GM19455 (cell line): ENCODE results near the gene ARHGEF37.
A peak's percentile ranks its signal among the peaks of the same experiment; 100 is the strongest.
"Not testable (repeated sequence)": the region's sequence is repeated elsewhere in the genome, so short reads cannot be mapped to it uniquely, and the experiment has no call there.

Experiments used
- ATAC-seq: cut with Tn5 transposase; IDR thresholded peaks from one replicate; pipeline ENCODE4 v1.9.1; 2021; ENCODE audit not compliant: unreplicated experiment

The ARHGEF37 gene

DNA sequence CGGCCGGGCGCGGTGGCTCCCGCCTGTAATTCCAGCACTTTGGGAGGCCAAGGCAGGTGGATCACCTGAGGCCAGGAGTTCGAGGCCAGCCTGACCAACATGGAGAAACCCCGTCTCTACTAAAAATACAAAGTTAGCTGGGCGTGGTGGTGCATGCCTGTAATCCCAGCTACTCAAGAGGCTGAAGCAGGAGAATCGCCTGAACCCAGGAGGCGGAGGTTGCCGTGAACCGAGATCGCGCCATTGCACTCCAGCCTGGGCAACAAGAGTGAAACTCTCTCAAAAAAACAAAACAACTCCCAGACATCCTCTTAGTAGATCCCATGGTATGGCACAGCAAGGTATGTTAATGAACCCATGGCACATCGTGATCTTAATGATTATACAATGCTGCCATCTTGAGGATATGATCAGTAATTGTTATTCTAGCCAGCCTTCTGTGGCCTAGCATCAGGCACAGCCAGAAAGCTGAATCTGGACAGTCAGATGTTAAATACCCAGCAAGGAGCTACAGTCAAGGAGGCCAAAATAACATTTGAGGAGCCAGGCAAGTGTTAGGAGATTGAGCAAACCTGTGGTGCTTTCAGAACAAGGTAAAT lies 16.7 kb upstream of the ARHGEF37 start:
- peak; percentile 88 for ATAC-seq

DNA sequence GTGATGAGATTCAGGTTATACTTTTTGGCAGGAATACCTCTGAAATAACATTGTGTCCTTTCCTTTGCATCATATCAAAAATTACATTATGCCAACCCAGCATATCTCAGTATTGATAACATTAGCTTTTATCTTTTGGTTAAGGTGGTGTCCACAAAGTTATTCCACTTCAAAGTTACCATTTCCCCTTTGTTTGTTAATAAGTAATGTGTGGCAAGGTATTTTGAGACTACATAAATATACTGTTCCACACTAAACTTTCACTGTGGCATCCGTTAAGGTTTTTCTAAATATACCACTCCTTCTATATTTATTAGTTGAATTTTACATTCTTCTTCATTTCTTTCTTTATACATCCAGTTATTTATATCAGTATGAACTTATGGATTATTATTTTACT lies 14.1 kb upstream of the ARHGEF37 start:
- no peak for ATAC-seq

DNA sequence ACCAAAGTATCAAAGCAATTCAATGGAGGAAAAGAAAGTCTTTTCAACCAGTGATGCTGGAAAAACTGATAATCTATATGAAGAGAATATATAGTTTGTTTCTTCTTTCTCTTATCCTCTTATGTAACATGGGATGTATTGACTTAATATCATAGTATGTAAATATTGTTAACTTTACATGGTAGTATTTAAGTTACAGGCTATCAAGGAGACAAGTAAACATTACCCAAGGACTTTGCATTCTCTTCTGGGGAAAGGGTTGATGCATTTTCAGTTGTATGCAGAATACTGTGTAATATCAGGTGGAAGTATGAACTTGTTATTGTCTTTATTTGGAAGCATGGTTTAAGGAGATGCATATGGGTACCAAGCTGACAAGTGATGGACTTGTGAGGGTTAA lies 9.1 kb upstream of the ARHGEF37 start:
- no peak for ATAC-seq

DNA sequence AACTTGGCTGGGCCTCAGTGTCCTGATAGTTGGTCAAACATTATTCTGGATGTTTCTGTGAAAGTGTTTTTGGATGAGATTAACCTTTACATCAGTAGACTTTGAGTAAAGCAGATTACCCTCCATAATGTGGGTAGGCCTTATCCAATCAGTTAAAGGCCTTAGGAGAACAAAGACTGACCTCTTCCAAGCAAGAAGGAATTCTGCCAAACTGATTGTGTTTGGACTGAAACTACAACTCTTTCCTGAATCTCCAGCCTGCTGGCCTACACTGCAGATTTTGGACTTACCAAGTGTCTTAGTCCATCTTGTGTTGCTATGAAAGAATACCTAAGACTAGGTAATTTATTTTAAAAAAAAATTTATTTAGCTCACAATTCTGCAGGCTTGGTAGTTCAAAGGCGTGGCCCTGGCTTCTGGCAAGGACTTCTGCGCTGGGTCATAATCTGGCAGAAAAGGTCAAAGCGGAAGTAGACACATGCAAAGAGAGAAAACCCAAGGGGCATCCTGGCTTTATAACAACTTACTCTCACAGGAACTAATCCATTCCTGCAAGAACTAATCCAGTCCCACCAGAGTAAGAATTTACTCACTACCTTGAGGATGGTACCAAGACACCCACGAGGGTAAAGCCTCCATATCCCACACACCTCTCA lies 8.6 kb upstream of the ARHGEF37 start:
- ATAC-seq: no peak

DNA sequence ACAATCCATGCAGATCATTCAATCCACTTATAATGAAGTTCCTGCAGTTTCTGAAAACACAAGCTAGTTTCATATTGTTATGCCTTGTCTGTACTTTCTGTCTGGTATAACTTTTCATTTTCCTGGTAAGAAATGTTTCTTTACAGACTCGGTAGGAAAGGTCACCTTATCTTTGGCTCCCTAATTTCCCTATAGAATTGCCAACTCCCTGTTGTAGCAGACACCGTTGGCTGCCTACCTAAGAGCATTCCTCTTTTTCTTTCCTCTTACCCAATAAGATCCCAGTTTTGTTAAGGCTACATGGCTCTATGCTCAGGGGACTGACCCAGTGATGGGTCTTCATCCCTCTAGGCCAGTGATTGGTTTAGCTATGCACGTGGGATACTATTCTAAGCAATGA lies 6.2 kb upstream of the ARHGEF37 start:
- no peak for ATAC-seq

DNA sequence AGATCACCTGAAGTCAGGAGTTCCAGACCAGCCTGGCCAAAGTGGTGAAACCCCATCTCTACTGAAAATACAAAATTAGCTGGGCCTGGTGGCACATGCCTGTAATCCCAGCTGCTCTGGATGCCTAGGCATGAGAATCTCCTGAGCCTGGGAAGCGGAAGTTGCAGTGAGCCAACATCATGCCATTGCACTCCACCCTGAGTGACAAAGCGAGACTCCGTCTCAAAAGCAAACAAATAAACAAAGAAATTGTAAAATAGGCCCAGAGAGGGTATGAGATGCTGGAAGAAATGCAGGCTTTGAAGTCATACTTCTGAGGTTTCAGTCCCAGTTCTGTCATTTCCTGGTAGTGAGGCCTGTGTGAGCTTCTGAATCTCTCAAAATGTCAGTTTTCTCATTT lies 5.3 kb upstream of the ARHGEF37 start:
- no peak for ATAC-seq

DNA sequence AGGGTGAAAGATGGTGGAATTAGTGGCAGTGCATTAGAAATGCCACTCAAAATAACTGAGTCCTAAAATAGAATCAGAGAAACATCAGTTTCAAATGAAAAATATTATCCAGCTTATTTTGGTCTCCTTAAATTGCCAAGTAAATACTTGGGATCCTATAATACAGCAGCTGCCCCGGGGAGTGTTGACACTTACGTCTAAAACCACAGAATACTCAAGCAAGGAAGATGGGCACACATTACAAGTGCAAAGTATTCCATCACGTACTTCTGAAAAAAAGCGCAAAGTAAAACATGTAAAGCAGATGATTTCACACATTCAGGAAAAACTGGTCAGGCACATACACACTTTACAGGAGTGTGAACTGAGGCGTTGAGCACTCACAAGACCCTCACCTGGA lies 2.4 kb upstream of the ARHGEF37 start:
- no peak for ATAC-seq

DNA sequence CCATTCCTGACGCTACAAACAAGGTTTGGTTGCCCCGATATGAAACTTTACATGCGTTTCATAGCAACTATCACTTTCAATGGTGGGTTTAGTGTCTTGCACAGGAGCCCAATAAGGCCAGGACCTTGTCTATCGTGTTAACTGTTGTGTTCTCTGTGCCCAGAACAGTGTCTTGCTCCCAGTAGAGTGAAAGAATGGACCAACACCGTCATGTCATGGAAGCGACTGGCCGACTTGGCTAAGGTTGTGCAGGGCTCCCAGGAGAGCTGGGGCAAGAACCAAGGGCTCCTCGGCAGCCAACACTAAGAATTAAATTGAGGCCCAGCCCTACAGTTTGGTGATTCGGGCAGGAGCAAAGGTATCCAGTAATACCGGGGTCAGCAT lies 498 bp upstream of the ARHGEF37 start:
- no peak for ATAC-seq

DNA sequence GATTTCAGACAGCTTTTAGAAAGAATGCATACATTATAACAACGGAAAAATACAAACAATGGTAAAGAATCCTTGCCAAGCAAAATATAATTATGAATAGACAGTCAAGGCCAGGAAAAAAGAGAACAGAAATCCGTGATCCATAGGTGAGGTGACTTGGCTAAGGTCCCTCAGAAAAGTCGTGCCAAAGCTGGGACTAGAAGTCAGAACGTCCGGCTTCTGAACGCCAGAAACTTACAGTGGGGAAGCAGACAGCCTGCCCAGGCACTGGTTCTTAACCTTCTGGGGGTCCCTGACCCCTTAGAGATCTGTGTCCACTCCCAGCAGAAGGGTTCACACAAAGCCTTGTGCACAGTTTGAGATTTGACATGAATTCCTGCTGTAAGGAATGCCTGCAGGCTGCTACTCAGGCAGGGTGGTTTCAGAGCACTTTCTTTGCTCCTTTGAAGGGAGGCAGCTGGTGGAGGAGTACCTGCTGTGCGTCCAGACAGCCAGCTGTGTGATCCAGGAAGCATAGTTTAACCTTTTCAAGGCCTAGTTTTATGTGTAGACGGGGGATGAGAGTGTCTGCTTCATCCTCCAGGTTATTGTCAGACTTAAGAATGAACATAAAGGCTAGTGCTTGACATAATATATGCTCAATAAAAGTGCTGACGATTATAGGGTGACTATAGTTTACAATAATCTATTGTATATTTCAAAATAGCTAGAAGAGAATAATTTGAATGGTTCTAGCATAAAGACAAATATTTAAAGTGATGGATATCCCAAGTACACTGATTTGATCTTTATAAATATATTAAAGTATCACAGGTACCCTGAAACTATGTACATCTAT lies 852 bp downstream of the ARHGEF37 start:
- no peak for ATAC-seq

DNA sequence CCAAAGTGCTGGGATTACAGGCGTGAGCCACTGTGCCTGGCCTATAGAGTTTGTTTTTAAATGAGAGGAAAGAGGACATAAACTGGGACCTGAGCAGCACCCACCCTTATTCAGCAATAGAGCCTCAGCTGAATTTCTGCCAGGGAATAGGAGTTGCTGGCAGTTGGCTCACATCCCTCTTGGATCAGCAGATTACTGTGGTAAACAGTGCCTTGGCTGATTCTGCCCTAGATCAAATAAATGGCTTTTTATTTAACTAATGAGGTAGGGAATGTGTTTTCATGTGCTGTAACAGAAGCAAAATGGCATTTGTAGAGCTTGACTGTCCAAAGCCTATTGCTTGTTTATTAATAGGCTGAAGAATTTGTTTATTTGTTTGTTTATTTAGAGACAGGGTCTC lies 2.1 kb downstream of the ARHGEF37 start:
- no peak for ATAC-seq

DNA sequence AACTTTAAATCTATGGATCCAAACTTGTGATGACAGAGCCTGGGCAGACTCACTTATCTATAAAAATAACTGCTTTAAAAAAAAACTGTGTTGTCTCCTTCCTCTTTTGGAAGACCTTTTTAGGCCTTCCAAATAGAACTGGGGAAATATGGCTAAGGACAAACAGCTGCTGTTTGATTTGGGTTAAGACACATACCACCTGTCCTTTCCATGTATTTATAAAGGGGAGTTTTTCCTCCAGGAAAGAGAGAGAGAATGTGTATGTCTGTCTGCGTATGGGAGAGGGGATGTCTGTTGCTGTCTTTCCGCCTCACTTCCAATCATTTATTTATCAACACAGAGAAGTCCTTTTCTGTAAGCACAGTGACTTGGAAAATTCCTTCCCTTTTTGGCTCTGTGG lies 2.8 kb downstream of the ARHGEF37 start:
- ATAC-seq: no peak

DNA sequence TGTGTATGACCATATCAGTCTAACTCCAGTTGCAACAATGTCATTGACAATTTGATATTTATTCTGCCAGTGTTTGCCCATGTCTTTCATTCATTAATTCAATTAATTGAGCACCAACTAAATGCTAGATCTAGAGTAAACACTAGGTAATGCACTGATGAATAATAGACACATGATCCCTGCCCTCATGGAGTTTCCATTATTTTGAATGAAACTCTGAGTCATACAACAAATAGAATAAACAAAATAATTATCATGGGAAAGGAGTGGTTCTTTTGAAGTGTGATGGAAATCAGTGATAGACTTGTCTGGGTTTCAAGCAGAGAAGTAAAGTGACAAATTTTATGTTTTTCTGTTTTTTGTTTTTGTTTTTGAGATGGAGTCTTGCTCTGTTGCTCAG lies 4.6 kb downstream of the ARHGEF37 start:
- no peak for ATAC-seq

DNA sequence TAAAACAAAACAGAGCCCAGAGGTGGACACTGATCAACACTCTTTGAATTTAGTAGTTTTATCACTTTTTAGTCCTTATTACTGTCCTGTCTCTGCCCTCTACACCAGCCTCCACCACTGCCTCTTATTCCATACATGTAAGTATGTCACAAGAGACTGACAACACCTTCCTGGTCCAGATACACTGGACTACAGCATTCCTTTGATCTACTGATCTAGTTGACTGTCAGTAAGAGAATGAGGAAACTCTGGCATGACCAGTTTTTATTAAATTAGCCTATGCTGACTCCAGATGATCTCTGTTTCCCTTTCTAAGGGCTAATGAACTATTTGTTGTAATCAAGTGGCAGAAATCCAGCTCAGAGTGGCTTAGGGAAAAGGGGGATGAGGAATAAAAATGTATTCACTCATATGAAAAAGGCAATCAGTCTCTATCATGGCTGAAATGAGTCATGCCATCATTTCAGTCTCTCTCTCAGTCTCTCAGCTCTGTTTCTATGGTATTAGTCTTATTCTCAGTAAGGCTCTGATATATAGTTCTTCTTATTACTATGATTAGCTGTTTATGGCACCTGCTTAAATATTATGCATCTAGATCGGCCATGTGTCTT lies 5.5 kb downstream of the ARHGEF37 start:
- no peak for ATAC-seq

DNA sequence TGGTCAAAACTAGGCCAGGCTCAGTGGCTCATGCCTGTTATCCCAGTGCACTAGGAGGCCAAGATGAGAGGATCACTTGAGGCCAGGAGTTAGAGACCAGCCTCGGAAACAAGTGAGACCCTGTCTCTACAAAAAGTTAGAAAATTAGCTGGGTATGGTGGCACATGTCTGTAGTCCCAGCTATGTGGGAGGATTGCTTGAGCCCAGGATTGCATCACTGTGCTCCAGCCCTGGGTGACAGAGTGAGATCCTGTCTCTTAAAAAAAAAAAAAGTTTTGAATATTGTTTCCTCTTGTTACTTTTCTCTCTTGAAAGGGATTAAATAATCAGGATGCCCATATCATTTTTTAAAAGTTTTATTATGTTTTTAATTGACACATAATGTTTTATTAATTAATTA lies 7.6 kb downstream of the ARHGEF37 start:
- ATAC-seq: no peak

DNA sequence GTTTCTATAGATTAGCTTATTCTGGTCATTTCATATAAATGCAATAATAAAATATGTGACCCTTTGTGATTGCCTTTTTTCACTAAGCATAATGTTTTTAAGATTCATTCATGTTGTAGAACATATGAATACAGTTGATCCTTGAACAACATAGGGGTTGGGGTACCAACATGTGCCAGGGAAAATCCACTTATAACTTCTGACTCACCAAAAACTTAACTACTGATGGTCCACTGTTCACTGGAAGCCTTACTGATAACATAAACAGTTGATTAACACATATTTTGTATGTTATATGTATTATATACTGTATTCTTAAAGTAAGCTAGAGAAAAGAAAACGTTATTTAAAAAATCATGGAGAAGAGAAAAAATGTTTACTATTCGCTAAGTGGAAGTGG lies 12.1 kb downstream of the ARHGEF37 start:
- ATAC-seq: no peak

DNA sequence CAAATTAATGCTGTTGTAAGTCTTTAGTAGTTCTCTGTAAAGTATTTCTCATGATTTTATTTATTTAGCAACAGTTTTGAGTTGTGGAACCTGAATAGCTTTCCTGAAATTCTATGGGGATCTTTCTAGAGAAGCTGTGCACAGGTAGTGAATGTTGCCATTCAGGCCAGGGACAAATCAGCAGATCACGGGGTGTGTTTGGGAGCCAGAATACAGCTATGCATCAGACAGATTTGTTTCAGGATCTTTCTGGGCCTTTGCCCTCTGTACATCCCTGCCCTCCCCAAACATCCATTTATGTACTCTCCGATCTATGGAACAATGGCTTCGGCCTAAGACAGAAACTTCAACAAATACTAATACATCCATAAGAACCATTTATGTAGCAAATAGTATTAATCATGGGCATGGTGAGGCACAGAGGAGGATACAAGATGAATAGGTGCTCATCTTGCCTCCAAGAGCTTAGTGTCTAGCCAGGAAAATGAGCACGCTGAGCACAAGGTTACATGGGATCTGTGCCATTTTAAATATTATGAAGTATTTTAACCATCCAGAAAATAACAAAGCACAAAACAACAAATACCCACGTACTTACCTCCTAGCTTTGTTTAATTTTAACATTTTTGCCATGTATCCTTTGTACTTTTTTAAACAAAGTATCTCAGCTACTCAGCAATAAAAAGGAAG lies 13.1 kb downstream of the ARHGEF37 start:
- ATAC-seq: no peak

DNA sequence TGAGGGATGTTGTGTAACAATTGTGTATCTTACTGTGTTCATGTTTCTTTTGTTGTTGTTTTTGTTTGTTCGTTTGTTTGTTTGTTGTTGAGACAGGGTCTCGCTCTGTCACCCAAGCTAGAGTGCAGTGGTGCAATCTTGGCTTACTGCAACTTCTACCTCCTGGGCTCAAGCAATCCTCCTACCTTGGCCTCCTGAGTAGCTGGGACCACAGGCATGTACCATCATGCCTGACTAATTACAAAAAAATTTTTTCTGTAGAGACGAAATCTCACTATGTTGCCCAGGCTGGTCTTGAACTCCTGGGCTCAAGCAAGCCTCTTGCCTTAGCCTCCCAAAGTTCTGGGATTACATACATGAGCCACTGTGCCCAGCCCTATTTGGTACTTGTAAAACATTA lies 13.8 kb downstream of the ARHGEF37 start:
- ATAC-seq: not testable (repeated sequence)

DNA sequence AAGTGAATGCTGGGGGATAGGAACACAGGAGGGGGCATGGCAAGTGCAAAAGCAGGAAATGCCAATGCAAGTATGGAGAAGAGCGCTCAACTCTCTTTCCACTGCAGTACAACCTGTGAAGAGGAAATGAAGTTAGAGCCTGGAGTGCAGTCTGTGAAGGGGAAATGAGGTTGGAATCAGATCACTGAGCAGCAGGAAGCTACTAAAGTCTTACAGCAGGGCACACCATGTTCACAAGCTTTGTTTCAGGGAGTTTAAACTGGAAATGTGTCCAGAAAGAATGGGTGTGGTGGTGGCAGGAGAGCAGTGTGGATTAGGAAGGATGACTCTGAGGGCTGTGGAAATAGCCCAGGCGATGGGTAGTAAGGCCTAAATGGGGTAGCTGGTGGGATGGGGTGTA lies 15.4 kb downstream of the ARHGEF37 start:
- ATAC-seq: no peak

DNA sequence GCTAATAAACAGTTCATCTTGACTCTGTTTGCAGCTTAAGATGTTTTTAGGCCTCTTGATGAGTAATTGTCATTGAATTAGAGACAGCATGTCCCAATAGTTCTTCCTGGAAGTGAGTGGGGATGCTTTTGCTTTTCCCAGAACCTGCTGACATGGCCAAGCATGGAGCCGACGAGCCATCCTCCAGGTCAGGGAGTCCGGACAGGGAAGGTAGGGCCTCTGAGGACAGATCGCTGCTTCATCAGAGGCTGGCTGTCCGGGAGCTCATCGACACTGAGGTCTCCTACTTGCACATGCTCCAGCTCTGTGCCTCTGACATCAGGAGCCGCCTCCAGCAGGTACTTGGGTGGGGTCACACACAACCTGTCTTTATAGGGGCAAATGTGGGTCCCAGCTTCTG lies 16.3 kb downstream of the ARHGEF37 start:
- ATAC-seq: no peak

DNA sequence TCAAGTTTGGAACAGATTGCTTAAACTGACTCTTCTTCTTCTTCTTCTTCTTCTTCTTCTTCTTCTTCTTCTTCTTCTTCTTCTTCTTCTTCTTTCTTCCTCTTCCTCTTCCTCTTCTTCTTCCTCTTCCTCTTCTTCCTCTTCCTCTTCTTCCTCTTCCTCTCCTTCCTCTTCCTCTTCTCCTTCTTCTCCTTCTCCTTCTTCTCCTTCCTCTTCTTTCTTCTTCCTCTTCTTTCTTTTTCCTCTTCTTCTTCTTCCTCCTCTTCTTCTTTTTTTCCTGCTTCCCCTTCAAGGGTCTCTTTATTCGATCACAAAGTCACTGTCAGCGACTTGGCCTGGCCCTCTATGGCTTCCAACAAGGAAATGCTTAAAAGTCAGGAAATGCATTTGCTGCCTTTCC lies 16.9 kb downstream of the ARHGEF37 start:
- not testable (repeated sequence) for ATAC-seq

DNA sequence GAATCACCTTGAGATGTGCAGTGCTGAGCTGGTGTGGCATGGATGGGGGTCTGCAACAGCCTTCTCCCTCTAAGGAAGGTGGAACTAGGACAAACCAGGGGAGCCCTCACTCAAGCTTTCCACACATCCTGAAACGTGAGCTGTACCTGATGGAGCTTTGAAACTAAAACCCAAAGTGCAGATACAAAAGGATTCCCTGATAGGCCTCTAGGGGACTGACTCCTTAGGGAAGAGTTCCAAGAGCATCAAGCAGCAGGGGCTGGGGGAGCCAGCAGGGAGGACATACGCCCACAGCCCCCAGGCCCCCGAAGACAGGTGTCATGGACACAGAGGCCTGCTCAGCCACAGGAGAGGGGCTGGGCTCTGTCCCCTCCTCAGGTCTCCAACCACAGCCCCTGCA lies 17.7 kb downstream of the ARHGEF37 start:
- no peak for ATAC-seq
